B cell (primary cell): Measurements from ENCODE around the gene ST6GALNAC5. TPM values are rescaled to one million over a fixed set of nuclear protein-coding genes. Genes with fewer than 3 reads are reported as not detected.

Experiments used
- ATAC-seq: fragments of 200-7000 bp; cut with Tn5 transposase; one replicate; pipeline ENCODE4 v1.10.0; 2021; ENCODE audit warnings: low read depth, mild to moderate bottlenecking, moderate number of reproducible peaks, moderate library complexity
- CTCF ChIA-PET: fragments of 350-600 bp; sonication (Branson Sonifier 250); formaldehyde crosslinking; loops from one replicate; lab custom pipeline; 2021; ENCODE audit warnings: antibody characterized with exemption, inconsistent platforms; lab: Charles Lee
- POLR2A ChIA-PET: fragments of 350-600 bp; sonication (Branson Sonifier 250); formaldehyde crosslinking; loops from one replicate; lab custom pipeline; 2021; ENCODE audit warnings: antibody characterized with exemption; lab: Charles Lee
- DNase-seq: peaks from one replicate; pipeline ENCODE4 v3.0.0; 2013
- H2AFZ ChIP-seq: 2 replicates; pipeline ENCODE4 v1.6.1; 2012; ENCODE audit warnings: mild to moderate bottlenecking, low read depth, low read length; ENCODE audit not compliant: insufficient read depth, poor library complexity, severe bottlenecking
- H3K27ac ChIP-seq, 2 donors: 1 replicate in 1 of 2; 2 replicates in 1 of 2; pipeline ENCODE4 v1.5.1; 2012 to 2013; ENCODE audit warnings: low read length in 2 of 2, mild to moderate bottlenecking in 2 of 2, moderate library complexity in 1 of 2
- H3K27me3 ChIP-seq, 4 experiments: fragments of 200-600 bp in 1 of 4; sonication (generic) in 1 of 4; replicated peaks in 1 of 4; 1 replicate in 2 of 4; 2 replicates in 2 of 4; pipeline versions ENCODE4 v1.6.1 to v1.7.0; 2013 to 2016; ENCODE audit warnings: low read length in 3 of 4, mild to moderate bottlenecking in 2 of 4, mixed read lengths in 1 of 4, moderate library complexity in 1 of 4; ENCODE audit not compliant: insufficient read depth in 4 of 4, control insufficient read depth in 3 of 4; ENCODE audit errors: control extremely low read depth in 1 of 4
- H3K36me3 ChIP-seq, 2 experiments: replicated peaks in 1 of 2; 1 replicate in 1 of 2; 2 replicates in 1 of 2; pipeline versions ENCODE4 v1.6.1 to v1.7.1; 2013; ENCODE audit warnings: low read length in 1 of 2; ENCODE audit not compliant: insufficient read depth in 2 of 2, control insufficient read depth in 1 of 2; ENCODE audit errors: control extremely low read depth in 1 of 2, extremely low read depth in 1 of 2
- H3K4me1 ChIP-seq, 2 donors: fragments of 200-600 bp in 1 of 2; sonication (generic) in 1 of 2; 1 replicate in 1 of 2; 2 replicates in 1 of 2; pipeline versions ENCODE4 v1.5.1 to v1.6.1; 2013 to 2017; ENCODE audit warnings: low read length in 2 of 2; ENCODE audit not compliant: control insufficient read depth in 2 of 2, insufficient read depth in 2 of 2
- H3K4me2 ChIP-seq: replicated peaks from 2 replicates; pipeline ENCODE3; 2012; ENCODE audit warnings: mild to moderate bottlenecking, low read depth, low read length; ENCODE audit not compliant: poor library complexity, severe bottlenecking
- H3K4me3 ChIP-seq, 5 experiments: fragments of 200-600 bp in 1 of 5; sonication (generic) in 1 of 5; 1 replicate in 3 of 5; 2 replicates in 2 of 5; pipeline versions ENCODE4 v1.5.1 to v1.7.0; 2011 to 2016; ENCODE audit warnings: low read length in 4 of 5, mild to moderate bottlenecking in 4 of 5, low read depth in 2 of 5, control low read depth in 1 of 5, moderate library complexity in 1 of 5; ENCODE audit not compliant: insufficient read depth in 1 of 5; ENCODE audit errors: control extremely low read depth in 1 of 5, extremely low read depth in 1 of 5
- H3K79me2 ChIP-seq: fragments of 200-600 bp; sonication (generic); one replicate; pipeline ENCODE4 v1.6.0; 2016; ENCODE audit warnings: low read length; ENCODE audit not compliant: control insufficient read depth, insufficient read depth
- H3K9ac ChIP-seq: fragments of 200-600 bp; sonication (generic); 2 replicates; pipeline ENCODE4 v1.6.1; 2017; ENCODE audit warnings: mild to moderate bottlenecking, low read length, moderate library complexity
- H3K9me3 ChIP-seq, 3 donors: one replicate each; pipeline versions ENCODE4 v1.6.1 to v1.7.1; 2013; ENCODE audit warnings: low read length in 2 of 3; ENCODE audit not compliant: control insufficient read depth in 2 of 3, insufficient read depth in 1 of 3; ENCODE audit errors: control extremely low read depth in 1 of 3
- H4K20me1 ChIP-seq: 2 replicates; pipeline ENCODE4 v1.6.0; 2012; ENCODE audit warnings: mild to moderate bottlenecking, low read length; ENCODE audit not compliant: insufficient read depth, control insufficient read depth, poor library complexity, severe bottlenecking
- H3K27ac Mint-ChIP-seq: one replicate; pipeline ENCODE4 v1.8.0; 2021; ENCODE audit warnings: mixed read lengths
- H3K27me3 Mint-ChIP-seq: one replicate; pipeline ENCODE4 v1.8.0; 2021; ENCODE audit warnings: mixed read lengths
- H3K4me1 Mint-ChIP-seq: one replicate; pipeline ENCODE4 v1.8.0; 2021; ENCODE audit warnings: mixed read lengths
- H3K4me3 Mint-ChIP-seq: one replicate; pipeline ENCODE4 v1.8.0; 2021; ENCODE audit warnings: mixed read lengths
- H3K9me3 Mint-ChIP-seq: one replicate; pipeline ENCODE4 v1.8.0; 2022; ENCODE audit warnings: mixed read lengths; ENCODE audit not compliant: insufficient read depth
- CTCF ChIP-seq: fragments of 200-600 bp; IDR thresholded peaks from one replicate; pipeline ENCODE4 v1.8.0; 2022; ENCODE audit warnings: antibody characterized with exemption, mild to moderate bottlenecking
- EZH2 ChIP-seq: IDR thresholded peaks from 2 replicates; pipeline ENCODE4 v1.6.1; 2012; ENCODE audit warnings: borderline replicate concordance, low read depth, mild to moderate bottlenecking, moderate library complexity, low read length; ENCODE audit not compliant: insufficient read depth, poor library complexity, severe bottlenecking
- WGBS: methylation state at CpG from one replicate; pipeline ENCODE4 v1.1.5; 2013; ENCODE audit warnings: missing lambda C conversion rate; ENCODE audit not compliant: insufficient coverage; 5-methylcytosine and 5-hydroxymethylcytosine counted together
- intact Hi-C: fragments of 100-400 bp; cut with micrococcal nuclease; formaldehyde crosslinking; loops from one replicate; pipeline ENCODE4 v1.10.0; 2022
- polyA plus RNA-seq: library from polyadenylated mRNA; depleted of rRNA; stranded (reverse); fragments of >200 nt; gene quantifications from 2 replicates; pipeline ENCODE4 v1.2.3, GENCODE V29; 2012
- small RNA-seq: library from RNA; depleted of rRNA; stranded (forward); fragments of <200 nt; gene quantifications from one replicate; pipeline ENCODE3, GENCODE V24; 2012; ENCODE audit warnings: low replicate concordance, low read depth; ENCODE audit not compliant: insufficient read length
- total RNA-seq, 2 donors: library from RNA; stranded (reverse); fragments of 120-200 nt in 1 of 2; gene quantifications; 1 replicate in 1 of 2; 2 replicates in 1 of 2; pipeline versions ENCODE4 v1.2.3 to v1.2.4, GENCODE V29; 2013 to 2022

The ST6GALNAC5 gene
- total and polyA plus RNA-seq, 2 donors (not counting 1 experiment from before 2014, with no cell fraction given): not detected

DNA sequence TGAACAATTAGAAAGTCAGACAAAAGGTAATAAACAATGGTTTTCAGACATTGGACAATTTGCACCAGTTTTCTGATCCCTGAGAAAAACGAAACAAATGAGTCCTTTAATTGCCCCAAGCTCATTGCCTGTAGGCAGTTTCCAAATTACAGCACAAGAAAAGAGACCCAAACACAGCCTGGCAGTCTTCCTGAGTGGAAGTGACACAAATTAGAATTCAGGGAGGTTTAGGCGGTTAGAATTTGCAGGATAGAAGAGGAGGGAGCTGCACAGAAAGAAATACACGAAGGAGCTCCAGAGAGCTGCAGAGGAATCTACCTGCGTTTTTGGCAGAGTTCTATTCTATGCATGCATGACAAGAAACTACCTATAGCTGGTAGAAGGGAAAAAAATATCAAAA is 236.2 kb downstream of the ST6GALNAC5 start:
- H3K4me3 Mint-ChIP-seq: no peak overlapping the region
- ChIA-PET CTCF (no interaction called here), POLR2A (no interaction called here)
- ATAC-seq (no peak), DNase-seq (no peak)
- TF ChIP-seq EZH2: no peak
- TF ChIP-seq CTCF: no peak
- H3K27me3 Mint-ChIP-seq: no peaks in the 10 kb centered on the region
- intact Hi-C loops: no loop called here
- Histone ChIP-seq H3K4me1 (no peaks in the 10 kb centered on the region), H3K9ac (no peak overlapping the region), H3K4me3 (no peak overlapping the region), H3K27ac (no peak overlapping the region), H3K9me3 (no peaks in the 10 kb centered on the region), H3K27me3 (no peaks in the 10 kb centered on the region), H3K4me2 (no peak overlapping the region), H2AFZ (no peak overlapping the region), H3K79me2 (no peaks in the 10 kb centered on the region), H3K36me3 (no peaks in the 10 kb centered on the region), H4K20me1 (no peaks in the 10 kb centered on the region)
- H3K27ac Mint-ChIP-seq: no peak overlapping the region
- no peaks in the 10 kb centered on the region for H3K9me3 Mint-ChIP-seq
- 100% methylated on average over 2 of the region's 4 CpGs for WGBS
- H3K4me1 Mint-ChIP-seq: no peaks in the 10 kb centered on the region

GRCh38 chr1:77104672-77105071 is 237.4 kb downstream of the ST6GALNAC5 start:
- no peak overlapping the region for H3K27ac ChIP-seq
- 97% methylated on average over 7 of the region's 10 CpGs for WGBS
- H3K9me3 ChIP-seq: no peaks in the 10 kb centered on the region
- ChIA-PET CTCF (interaction anchor here (1.1 kb wide), 1 partner anchor 17 kb away, joined by 3 read pairs; no protein-coding TSS in a partner anchor), POLR2A (no interaction called here)
- Mint-ChIP-seq H3K27ac (no peak overlapping the region), H3K27me3 (no peaks in the 10 kb centered on the region), H3K4me1 (no peaks in the 10 kb centered on the region), H3K4me3 (no peak overlapping the region), H3K9me3 (no peaks in the 10 kb centered on the region)
- no peaks in the 10 kb centered on the region for H3K4me1 ChIP-seq
- H3K36me3 ChIP-seq: no peaks in the 10 kb centered on the region
- no peaks in the 10 kb centered on the region for H3K79me2 ChIP-seq
- no peak for DNase-seq
- no peak for ATAC-seq
- H4K20me1 ChIP-seq: no peaks in the 10 kb centered on the region
- no peak overlapping the region for H3K9ac ChIP-seq
- TF ChIP-seq EZH2 (no peak), CTCF (no peak)
- H3K27me3 ChIP-seq: no peaks in the 10 kb centered on the region
- H3K4me2 ChIP-seq: no peak overlapping the region
- no peak overlapping the region for H2AFZ ChIP-seq
- intact Hi-C loops: no loop called here
- H3K4me3 ChIP-seq: no peak overlapping the region

Small RNAs within 50 kb of the gene (small RNA-seq; reads per million reads assigned to genes)
- gene MIR7156: not detected
